ENCODE data around the gene MADD.
A peak's percentile ranks its signal among the peaks of the same experiment; 100 is the strongest.

MADD gene

GRCh38 chr11:47244448-47245350 lies 25.2 kb upstream of the MADD start:
- no peaks in the 10 kb centered on the region for H3K27me3 Mint-ChIP-seq
- H3K27ac Mint-ChIP-seq: no peak overlapping the region
- peaks cover 9% of the 10 kb centered on the region for H3K4me1 Mint-ChIP-seq
- no peaks in the 10 kb centered on the region for H3K9me3 Mint-ChIP-seq
- H3K4me3 Mint-ChIP-seq: no peak overlapping the region
- no peak for DNase-seq (ENCODE audit: low spot score in 2 of 2)
- H3K36me3 Mint-ChIP-seq: peaks cover 18% of the 10 kb centered on the region
- ATAC-seq (ENCODE audit: low read depth): no peak

GRCh38 chr11:47245611-47246357 lies 24.1 kb upstream of the MADD start:
- DNase-seq (ENCODE audit: low spot score in 2 of 2) (no peak), ATAC-seq (ENCODE audit: low read depth) (no peak)
- no peaks in the 10 kb centered on the region for H3K27me3 Mint-ChIP-seq
- peaks cover 14% of the 10 kb centered on the region for H3K36me3 Mint-ChIP-seq
- no peak overlapping the region for H3K27ac Mint-ChIP-seq
- no peaks in the 10 kb centered on the region for H3K9me3 Mint-ChIP-seq
- no peak overlapping the region for H3K4me3 Mint-ChIP-seq
- peaks cover 9% of the 10 kb centered on the region for H3K4me1 Mint-ChIP-seq

DNA sequence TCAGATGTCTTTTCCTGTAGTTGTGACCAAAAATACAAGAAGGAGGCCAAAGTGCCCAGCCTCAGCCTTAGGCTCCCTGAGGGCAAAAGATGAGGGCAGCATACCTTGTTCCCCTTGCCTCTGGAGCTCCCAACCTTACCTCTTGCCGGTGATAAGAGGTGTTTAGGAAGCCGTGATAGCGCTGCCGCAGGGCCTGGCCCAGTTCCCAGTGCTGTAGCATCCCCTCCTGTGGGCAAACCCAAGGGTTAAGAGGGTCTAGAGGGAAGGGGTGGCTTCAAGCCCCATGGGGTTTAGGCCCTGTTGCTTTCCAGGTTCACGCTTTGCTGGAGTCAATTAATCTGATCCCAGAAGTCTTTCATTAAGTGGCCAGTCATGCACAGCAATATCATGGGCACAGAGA lies 22.4 kb upstream of the MADD start:
- peak overlapping the region; percentile 95 for H3K4me3 Mint-ChIP-seq
- H3K4me1 Mint-ChIP-seq: peaks cover 11% of the 10 kb centered on the region
- H3K27ac Mint-ChIP-seq: no peak overlapping the region
- no peak for DNase-seq (ENCODE audit: low spot score in 2 of 2)
- peaks cover 2% of the 10 kb centered on the region for H3K36me3 Mint-ChIP-seq
- no peak for ATAC-seq (ENCODE audit: low read depth)
- H3K9me3 Mint-ChIP-seq: no peaks in the 10 kb centered on the region
- H3K27me3 Mint-ChIP-seq: no peaks in the 10 kb centered on the region

DNA sequence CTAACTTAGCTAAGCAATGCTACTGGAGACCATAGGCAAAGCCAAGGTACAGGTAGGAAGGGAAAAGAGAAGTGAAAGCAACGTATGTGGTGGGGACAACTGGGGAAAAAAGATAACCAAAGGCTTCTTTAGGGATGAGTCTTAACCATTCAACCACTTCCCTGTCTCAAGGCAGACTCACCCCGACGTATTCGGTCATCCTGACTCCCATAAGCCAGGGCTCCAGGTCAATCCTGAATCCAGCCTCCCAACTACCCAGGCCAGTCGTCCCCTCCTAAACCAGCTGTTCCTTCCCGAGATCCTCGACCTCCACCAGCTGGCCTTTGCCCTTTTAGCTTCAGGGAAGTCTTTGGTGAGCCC lies 21.6 kb upstream of the MADD start:
- ATAC-seq (ENCODE audit: low read depth) (peak; percentile 12), DNase-seq (ENCODE audit: low spot score in 2 of 2) (no peak)
- peak overlapping the region; percentile 96 for H3K27ac Mint-ChIP-seq
- H3K4me1 Mint-ChIP-seq: peaks cover 11% of the 10 kb centered on the region
- peak overlapping the region; percentile 95 for H3K4me3 Mint-ChIP-seq
- no peaks in the 10 kb centered on the region for H3K9me3 Mint-ChIP-seq
- H3K36me3 Mint-ChIP-seq: peaks cover 2% of the 10 kb centered on the region
- H3K27me3 Mint-ChIP-seq: no peaks in the 10 kb centered on the region

GRCh38 chr11:47248664-47249377 lies 21.1 kb upstream of the MADD start, which contains the start of gene ACP2:
ACP2 (minus strand) TSS chr11:47248814; CDS start chr11:47248789, 25 bp downstream.
- peaks cover 11% of the 10 kb centered on the region for H3K4me1 Mint-ChIP-seq
- peak within 1 kb of the TSS; percentile 96 for H3K27ac Mint-ChIP-seq
- peak; percentile 85 to 93 for DNase-seq (ENCODE audit: low spot score in 2 of 2)
- peak within 1 kb of the TSS; percentile 95 for H3K4me3 Mint-ChIP-seq
- no peaks in the 10 kb centered on the region for H3K9me3 Mint-ChIP-seq
- peak; percentile 97 for ATAC-seq (ENCODE audit: low read depth)
- H3K27me3 Mint-ChIP-seq: no peaks in the 10 kb centered on the region
- H3K36me3 Mint-ChIP-seq: peaks cover 2% of the 10 kb centered on the region

DNA sequence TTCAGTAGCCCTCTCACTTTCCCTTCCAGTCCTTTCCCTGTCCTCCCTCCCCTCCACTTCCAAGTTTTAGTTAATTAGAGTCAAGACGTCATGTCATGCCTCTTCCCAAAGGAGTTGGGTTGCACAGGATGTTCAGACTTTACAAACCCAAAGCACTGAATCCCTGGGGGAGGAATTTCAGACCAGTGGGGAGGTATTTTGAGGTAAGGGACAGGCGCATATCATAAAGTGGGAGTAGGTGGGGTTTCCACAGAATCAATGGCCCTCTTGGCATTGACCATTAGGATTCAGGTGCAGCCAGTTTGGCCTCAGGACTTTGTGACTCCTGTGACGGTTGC lies 20.6 kb upstream of the MADD start:
- DNase-seq (ENCODE audit: low spot score in 2 of 2): no peak
- no peaks in the 10 kb centered on the region for H3K27me3 Mint-ChIP-seq
- peaks cover 11% of the 10 kb centered on the region for H3K4me1 Mint-ChIP-seq
- H3K36me3 Mint-ChIP-seq: peaks cover 2% of the 10 kb centered on the region
- H3K9me3 Mint-ChIP-seq: no peaks in the 10 kb centered on the region
- H3K27ac Mint-ChIP-seq: peak overlapping the region; percentile 96
- no peak for ATAC-seq (ENCODE audit: low read depth)
- peak overlapping the region; percentile 95 for H3K4me3 Mint-ChIP-seq

GRCh38 chr11:47251751-47252150 lies 18.2 kb upstream of the MADD start:
- no peak for ATAC-seq (ENCODE audit: low read depth)

GRCh38 chr11:47253660-47254059 lies 16.3 kb upstream of the MADD start:
- Mint-ChIP-seq H3K36me3 (peaks cover 1% of the 10 kb centered on the region), H3K27me3 (no peaks in the 10 kb centered on the region), H3K27ac (no peak overlapping the region), H3K9me3 (no peaks in the 10 kb centered on the region), H3K4me1 (peaks cover 11% of the 10 kb centered on the region), H3K4me3 (no peak overlapping the region)
- ATAC-seq (ENCODE audit: low read depth) (no peak), DNase-seq (ENCODE audit: low spot score in 2 of 2) (no peak)

More at GRCh38 chr11:47251751-47252150, 18.2 kb upstream of the MADD start:
- Mint-ChIP-seq H3K9me3 (no peaks in the 10 kb centered on the region), H3K27ac (no peak overlapping the region), H3K36me3 (peaks cover 1% of the 10 kb centered on the region), H3K27me3 (no peaks in the 10 kb centered on the region), H3K4me1 (peaks cover 13% of the 10 kb centered on the region), H3K4me3 (no peak overlapping the region)
- DNase-seq (ENCODE audit: low spot score in 2 of 2): no peak

GRCh38 chr11:47254386-47254785 lies 15.5 kb upstream of the MADD start:
- H3K36me3 Mint-ChIP-seq: peaks cover 1% of the 10 kb centered on the region
- no peak overlapping the region for H3K4me3 Mint-ChIP-seq
- H3K27me3 Mint-ChIP-seq: no peaks in the 10 kb centered on the region
- no peak for DNase-seq (ENCODE audit: low spot score in 2 of 2)
- H3K4me1 Mint-ChIP-seq: peaks cover 7% of the 10 kb centered on the region
- no peak for ATAC-seq (ENCODE audit: low read depth)
- H3K27ac Mint-ChIP-seq: peak overlapping the region; percentile 3
- H3K9me3 Mint-ChIP-seq: no peaks in the 10 kb centered on the region

DNA sequence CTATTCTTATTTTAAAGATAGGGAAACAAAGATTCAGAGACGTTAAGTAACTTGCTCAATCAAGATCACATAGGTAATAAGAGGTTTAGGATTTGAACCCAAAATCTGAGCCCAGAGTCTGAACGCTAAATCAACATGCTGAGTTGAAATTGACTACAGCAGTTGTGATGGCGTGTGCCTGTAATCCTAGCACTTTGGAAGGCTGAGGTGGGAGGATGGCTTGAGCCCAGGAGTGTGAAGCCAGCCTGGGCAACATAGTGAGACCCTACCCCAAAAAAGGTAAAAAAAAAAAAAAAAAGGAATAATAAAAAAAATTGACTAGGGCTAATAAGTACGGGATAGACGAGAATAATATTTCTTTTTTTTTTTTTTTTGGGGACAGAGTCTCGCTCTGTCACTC lies 13.6 kb upstream of the MADD start:
- H3K27ac Mint-ChIP-seq: no peak overlapping the region
- no peak overlapping the region for H3K4me3 Mint-ChIP-seq
- ATAC-seq (ENCODE audit: low read depth) (no peak), DNase-seq (ENCODE audit: low spot score in 2 of 2) (no peak)
- no peaks in the 10 kb centered on the region for H3K9me3 Mint-ChIP-seq
- H3K27me3 Mint-ChIP-seq: no peaks in the 10 kb centered on the region
- peaks cover 7% of the 10 kb centered on the region for H3K4me1 Mint-ChIP-seq
- H3K36me3 Mint-ChIP-seq: peaks cover 1% of the 10 kb centered on the region

DNA sequence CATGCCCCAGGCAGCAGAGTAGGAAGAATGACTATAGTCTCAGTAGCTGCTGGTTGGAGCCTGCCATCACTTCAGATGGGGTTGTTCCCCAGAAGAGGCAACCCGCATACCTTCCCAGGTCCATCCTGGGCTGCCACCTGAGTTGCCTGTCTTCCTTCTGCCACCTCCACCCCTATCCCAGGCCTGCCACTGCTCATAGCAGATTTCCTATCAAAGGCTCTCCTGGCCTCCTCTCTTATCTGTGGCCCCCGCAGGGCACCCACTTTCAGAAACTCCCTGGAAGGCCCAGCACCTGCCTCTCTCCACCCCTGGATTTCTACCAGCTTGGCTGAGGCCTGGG lies 12.8 kb upstream of the MADD start:
- Mint-ChIP-seq H3K27ac (no peak overlapping the region), H3K4me3 (no peak overlapping the region), H3K9me3 (no peaks in the 10 kb centered on the region), H3K27me3 (no peaks in the 10 kb centered on the region), H3K36me3 (peaks cover 1% of the 10 kb centered on the region), H3K4me1 (peaks cover 5% of the 10 kb centered on the region)
- DNase-seq (ENCODE audit: low spot score in 2 of 2) (no peak), ATAC-seq (ENCODE audit: low read depth) (no peak)

DNA sequence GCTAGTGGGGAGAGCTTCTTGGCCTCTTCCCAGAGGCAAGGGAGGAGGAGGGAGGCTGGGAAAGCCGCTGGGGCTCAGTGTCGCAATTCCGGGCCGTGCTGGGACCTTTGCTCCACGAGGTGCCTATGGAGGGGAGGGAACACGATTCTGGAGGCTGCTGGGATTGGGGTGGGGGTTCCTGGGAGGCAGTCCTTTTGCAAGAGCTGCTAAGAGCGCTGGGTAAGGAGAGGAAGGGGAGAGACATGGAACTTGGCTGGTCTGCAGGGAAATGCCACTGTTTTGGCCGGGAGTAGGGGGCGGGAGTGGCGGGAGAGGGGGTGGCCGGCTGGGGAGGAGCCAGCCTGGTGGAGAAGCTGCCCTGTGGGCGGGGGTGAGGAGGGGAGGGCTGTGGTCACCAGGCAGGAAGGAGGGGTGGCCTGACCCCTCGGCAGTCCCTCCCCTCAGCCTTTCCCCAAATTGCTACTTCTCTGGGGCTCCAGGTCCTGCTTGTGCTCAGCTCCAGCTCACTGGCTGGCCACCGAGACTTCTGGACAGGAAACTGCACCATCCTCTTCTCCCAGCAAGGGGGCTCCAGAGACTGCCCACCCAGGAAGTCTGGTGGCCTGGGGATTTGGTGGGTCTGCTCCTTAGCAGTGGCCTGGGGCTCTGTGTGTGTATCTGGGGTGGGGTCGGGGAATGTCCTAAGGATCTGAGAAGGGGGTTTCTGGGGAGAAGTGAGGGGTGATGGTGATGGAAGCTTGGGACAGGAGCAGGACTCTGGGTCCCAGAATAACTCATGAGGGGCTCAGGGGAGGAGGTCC lies 12.2 kb upstream of the MADD start, which contains the start of gene NR1H3:
Gene NR1H3 (plus strand): TSS at position 480 of the 800 bp plus-strand sequence. CDS start 1,221 bp downstream, outside the sequence.
- H3K4me3 Mint-ChIP-seq: no peak within 1 kb of the TSS
- H3K4me1 Mint-ChIP-seq: peaks cover 5% of the 10 kb centered on the region
- ATAC-seq (ENCODE audit: low read depth): no peak
- H3K27me3 Mint-ChIP-seq: no peaks in the 10 kb centered on the region
- peaks cover 1% of the 10 kb centered on the region for H3K36me3 Mint-ChIP-seq
- no peak within 1 kb of the TSS for H3K27ac Mint-ChIP-seq
- H3K9me3 Mint-ChIP-seq: no peaks in the 10 kb centered on the region
- DNase-seq (ENCODE audit: low spot score in 2 of 2): no peak

GRCh38 chr11:47258317-47258902 lies 11.5 kb upstream of the MADD start:
- Mint-ChIP-seq H3K4me3 (no peak overlapping the region), H3K27ac (no peak overlapping the region)
- ATAC-seq (ENCODE audit: low read depth): no peak

More at GRCh38 chr11:47258317-47258902, 11.5 kb upstream of the MADD start:
- H3K27me3 Mint-ChIP-seq: no peaks in the 10 kb centered on the region
- H3K9me3 Mint-ChIP-seq: no peaks in the 10 kb centered on the region
- peaks cover 1% of the 10 kb centered on the region for H3K36me3 Mint-ChIP-seq
- H3K4me1 Mint-ChIP-seq: peaks cover 5% of the 10 kb centered on the region
- DNase-seq (ENCODE audit: low spot score in 2 of 2): no peak

All from memory B cell (primary cell).